HG03159 (cell line): Measurements from ENCODE around the gene TOGARAM1.

Source experiments
- ATAC-seq: cut with Tn5 transposase; IDR thresholded peaks from one replicate; pipeline ENCODE4 v1.9.1; 2021; ENCODE audit warnings: mild to moderate bottlenecking, moderate library complexity; ENCODE audit not compliant: unreplicated experiment

TOGARAM1 gene

GRCh38 chr14:44962334-44963043 is 499 bp downstream of the TOGARAM1 start:
- peak; percentile 30 for ATAC-seq

GRCh38 chr14:44963044-44963528 is 1.1 kb downstream of the TOGARAM1 start:
- ATAC-seq: no peak

DNA sequence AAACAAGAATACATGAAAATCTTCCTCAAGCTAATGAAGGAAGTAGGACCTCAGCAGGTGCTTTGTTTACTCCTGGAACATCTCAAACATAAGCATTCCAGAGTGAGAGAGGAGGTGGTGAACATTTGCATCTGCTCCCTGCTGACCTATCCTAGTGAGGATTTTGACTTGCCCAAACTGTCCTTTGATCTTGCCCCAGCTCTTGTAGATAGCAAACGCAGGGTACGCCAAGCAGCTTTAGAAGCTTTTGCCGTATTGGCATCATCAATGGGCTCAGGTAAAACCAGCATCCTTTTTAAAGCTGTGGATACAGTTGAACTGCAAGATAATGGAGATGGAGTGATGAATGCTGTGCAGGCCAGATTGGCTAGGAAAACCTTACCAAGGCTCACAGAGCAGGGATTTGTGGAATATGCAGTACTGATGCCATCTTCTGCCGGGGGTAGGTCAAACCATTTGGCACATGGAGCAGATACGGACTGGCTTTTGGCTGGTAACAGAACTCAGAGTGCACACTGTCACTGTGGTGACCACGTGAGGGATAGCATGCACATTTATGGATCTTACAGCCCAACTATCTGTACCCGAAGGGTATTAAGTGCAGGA is 1.9 kb downstream of the TOGARAM1 start:
- ATAC-seq: no peak

- ATAC-seq: no peak
Observed at GRCh38 chr14:44966601-44967336, 4.8 kb downstream of the TOGARAM1 start.

- no peak for ATAC-seq
Observed at GRCh38 chr14:44968714-44969113, 6.7 kb downstream of the TOGARAM1 start.

- ATAC-seq: no peak
Observed at GRCh38 chr14:44970907-44971306, 8.9 kb downstream of the TOGARAM1 start.

- ATAC-seq: no peak
Observed at GRCh38 chr14:44971459-44971858, 9.5 kb downstream of the TOGARAM1 start.

DNA sequence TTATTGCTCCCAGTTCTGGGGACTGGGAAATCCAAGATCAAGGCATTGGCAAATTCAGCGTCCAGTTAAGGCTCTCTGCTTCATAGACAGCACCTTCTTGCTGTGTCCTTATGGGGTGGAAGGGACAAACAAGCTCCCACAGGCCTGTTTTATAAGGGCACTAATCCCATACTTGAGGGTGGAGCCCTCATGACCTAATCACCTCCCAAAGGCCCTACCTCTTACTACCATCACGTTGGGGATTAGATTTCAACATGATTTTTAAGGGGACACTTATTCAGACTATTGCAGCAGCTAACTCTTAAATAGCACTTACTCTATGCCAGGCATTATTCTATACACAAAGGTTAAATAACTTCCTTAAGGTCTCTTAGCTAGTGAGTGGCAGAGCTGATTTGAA is 17.3 kb downstream of the TOGARAM1 start:
- no peak for ATAC-seq

DNA sequence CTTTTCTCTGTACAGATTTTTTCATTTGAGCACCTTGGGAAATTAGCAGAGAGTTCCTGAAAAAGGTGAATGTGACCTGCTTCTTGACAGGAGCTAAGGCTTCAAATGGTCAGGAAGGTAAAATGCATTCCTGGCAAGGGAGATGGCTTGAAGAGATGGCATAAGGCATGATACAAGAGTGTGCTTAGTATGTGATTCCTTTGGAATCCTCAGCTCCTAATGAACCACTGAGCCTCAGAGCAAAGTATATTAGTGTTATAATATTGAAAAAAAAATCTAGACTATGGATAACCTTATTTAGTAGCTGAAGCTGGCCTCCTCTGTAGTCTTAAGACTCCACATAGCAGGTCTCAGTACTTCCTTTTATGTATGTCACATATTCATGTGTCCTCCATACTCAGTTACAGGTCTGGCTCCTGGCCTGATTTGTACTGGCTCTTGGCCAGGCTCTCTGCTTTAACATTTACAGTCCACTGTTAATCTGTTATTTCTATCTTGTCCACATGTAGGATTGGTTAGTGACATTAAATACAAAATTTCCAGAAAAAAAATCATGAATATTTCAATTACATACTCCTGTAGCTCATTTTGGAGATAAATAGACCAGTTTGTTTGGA is 17.9 kb downstream of the TOGARAM1 start:
- ATAC-seq: no peak

DNA sequence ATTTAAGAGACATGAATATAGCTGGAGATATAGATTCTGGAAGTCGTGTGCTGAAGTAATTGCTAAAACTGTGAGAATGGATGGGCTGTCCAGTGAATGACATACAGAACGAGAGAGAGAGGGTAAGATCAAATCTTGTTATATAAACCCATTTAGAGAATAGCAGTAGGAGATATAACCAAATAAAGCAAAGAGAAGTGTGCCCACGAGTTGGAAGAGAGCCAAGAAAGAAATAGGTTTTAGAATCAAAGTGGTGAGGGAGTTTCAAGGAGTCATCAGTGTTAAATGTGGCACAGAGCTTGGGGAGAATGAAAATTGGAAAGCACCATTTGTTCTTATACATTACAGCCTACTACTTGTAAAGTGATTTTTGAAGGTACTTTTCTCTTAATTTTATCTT is 19.2 kb downstream of the TOGARAM1 start:
- ATAC-seq: no peak

GRCh38 chr14:44982594-44982993 is 20.6 kb downstream of the TOGARAM1 start:
- ATAC-seq: no peak

- ATAC-seq: no peak
Observed at GRCh38 chr14:44988694-44989093, 26.7 kb downstream of the TOGARAM1 start.

DNA sequence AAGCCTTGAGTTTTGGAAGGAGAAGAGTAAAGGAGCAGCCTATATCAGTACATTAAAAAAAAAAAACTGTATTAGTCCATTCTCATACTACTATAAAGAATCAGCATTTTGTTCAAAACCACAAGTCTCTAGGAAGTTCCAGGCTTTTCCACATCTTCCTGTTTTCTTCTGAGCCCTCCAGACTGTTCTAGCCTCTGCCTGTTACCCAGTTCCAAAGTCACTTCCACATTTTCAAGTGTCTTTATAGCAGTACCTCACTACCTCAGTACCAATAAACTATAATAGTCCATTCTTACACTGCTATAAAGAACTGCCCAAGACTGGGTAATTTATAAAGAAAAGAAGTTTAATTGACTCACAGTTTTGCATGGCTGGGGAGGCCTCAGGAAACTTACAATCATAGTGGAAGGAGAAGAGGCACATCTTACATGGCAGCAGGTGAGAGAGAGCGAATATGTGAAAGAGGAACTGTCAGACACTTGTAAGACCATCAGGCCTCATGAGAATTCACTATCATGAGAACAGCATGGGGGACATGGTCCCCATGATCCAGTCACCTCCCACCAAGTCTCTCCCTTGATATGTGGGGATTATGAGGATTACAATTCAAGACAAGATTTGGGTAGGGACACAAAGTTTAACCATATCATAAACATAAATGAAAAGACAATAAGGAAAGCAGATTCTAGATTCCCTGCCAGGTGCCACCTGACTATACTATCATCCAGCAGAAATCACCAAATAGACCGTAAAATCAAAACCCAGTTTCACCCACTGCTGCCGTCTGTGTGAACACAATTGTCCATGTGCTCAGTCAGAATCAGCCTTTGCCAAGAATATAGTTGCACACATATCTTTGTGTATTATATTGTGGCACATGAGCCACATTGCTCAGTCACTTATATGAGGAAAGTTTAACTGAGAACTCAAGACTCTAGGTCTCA is 27.8 kb downstream of the TOGARAM1 start:
- no peak for ATAC-seq

- ATAC-seq: no peak
Observed at GRCh38 chr14:44990533-44990932, 28.5 kb downstream of the TOGARAM1 start.

DNA sequence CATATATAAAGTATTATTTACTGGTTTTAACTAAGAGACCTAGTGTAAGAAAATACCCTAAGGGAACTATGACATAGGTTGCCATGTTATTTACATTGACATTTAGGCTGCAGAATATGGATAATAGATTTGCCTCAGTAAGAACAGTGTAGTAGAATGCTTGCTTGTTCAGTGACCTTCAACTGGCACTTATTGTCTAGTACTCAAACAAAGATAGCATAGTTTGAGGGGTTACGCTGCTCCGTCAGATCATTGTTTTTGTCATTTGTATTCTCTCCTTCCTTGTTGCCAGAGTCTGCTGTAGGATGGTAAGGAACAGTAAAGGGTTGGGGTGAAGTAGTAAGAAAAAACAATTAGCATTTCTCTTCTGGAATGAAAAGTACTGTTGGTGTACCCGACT is 33.2 kb downstream of the TOGARAM1 start:
- no peak for ATAC-seq

DNA sequence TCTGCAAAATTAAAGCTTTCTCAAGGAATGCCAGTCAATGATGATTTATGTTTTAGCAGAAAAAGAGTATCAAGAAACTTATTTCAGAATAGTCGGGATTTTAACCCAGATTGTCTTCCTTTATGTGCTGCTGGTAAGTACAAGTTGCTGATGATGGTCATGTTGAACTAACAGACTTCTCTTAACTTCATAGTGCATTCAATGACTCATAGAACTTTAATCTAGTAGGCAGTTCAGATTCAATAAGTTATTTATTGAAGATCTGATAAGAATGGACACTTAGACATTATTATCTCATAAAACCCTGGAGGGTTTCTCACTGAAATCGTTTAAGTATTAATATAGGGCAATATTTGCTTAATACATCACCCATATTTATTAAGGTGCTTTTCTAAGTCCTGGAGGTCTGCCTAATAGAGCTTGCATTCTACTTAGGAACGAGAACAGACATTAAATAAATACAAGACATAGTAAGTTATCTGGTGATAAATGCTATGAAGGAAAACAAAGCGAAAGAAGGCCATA is 33.8 kb downstream of the TOGARAM1 start:
- ATAC-seq: no peak

DNA sequence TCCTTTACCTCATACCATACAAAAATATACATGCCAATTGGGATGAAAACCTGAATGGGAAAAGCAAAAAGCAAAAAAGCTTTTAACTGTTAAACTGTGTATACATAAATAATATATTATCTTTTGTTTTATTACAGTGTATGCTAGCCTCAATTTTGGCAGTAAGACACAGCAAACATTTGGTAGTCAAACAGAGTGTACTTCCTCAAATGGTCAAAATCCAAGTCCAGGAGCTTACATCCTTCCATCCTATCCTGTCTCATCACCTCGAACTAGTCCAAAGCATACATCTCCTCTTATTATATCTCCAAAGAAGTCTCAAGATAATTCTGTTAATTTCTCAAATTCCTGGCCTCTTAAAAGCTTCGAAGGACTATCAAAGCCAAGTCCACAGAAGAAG is 41.9 kb downstream of the TOGARAM1 start:
- no peak for ATAC-seq

DNA sequence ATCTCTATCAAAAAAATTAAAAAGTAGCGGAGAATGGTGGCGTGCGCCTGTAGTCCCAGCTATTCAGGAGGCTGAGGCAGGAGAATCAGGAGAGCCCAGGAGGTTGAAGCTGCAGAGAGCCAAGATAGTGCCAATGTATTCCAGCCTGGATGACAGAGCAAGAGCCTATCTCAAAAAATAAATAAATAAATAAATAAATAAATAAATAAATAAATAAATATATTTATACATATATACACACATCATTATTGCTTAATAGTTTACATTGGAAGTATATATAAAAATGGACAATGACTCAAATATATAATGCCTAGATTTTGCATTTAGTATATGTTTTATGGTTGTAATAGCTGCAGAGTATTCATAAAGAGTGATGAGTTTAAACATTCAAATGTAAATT is 53.1 kb downstream of the TOGARAM1 start:
- ATAC-seq: no peak

DNA sequence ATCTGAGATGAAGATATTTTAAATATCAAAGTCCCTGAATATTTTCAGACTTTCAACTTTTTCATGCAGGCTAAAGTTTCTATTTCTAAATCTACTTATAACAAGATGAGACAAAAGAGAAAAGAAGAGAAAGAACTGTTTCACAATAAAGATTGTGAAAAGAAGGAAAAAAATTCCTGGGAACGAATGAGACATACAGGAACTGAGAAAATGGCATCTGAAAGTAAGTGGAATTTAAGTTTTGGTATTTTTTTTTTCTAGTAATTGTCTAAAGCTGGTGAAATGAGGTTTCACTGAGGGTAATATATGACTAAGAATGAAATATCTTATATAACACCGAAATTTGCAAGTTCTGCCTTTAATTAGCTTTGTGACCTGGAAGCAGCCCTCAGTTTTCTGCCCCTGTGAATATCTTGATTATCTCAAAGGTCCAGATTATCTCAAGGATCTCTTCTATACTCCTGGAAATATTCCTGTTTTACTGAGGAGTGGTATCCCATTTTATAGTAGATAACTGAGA is 66.2 kb downstream of the TOGARAM1 start:
- peak; percentile 60 for ATAC-seq

DNA sequence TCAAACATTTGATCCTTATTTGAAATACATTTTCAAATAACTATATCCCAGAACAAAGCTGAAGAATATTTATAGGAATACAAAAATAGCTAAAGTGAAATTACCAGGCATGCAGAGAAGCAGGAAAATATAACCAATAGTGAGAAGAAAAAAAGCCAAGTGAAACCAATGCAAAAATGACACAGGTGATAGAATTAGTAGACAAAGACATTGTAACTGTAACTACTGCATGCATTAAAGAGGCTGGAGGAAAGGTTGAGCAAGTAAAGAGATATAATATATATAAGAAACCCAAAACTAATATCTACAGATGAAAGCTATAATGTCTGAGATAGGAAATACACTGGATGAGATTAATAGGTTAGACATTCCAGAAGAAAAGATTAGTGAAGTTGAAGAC is 72.7 kb downstream of the TOGARAM1 start:
- no peak for ATAC-seq
